ENCODE results near the gene PARM1. TPM values are rescaled to one million over a fixed set of nuclear protein-coding genes. Genes with fewer than 3 reads are reported as not detected.

The PARM1 gene
- polyA plus RNA-seq, 1 of the 3 experiments (the other 2 are of a cell fraction) = not detected

- no peaks in the 10 kb centered on the region for H3F3A ChIP-seq (replicated peaks; ENCODE audit: insufficient read depth)
- H3K36me3 ChIP-seq (replicated peaks in 1 of 2; ENCODE audit: control insufficient read depth in 1 of 2, insufficient read depth in 2 of 2, low read length in 1 of 2) = no peaks in the 10 kb centered on the region
- no peaks in the 10 kb centered on the region for H3K27me3 ChIP-seq (ENCODE audit: insufficient read depth)
- no peaks in the 10 kb centered on the region for H4K20me1 ChIP-seq (ENCODE audit: insufficient read depth)
- 0% methylated on average over 1 of the region's 1 CpG for WGBS (ENCODE audit: low lambda C conversion rate)
- no peak overlapping the region for H3K4me2 ChIP-seq
- H3K9me3 ChIP-seq = no peaks in the 10 kb centered on the region
- H3K27ac ChIP-seq (ENCODE audit: low read depth in 2 of 2, low read length in 1 of 2) = no peak overlapping the region
- H3K4me3 ChIP-seq (ENCODE audit: low read depth in 2 of 2, low read length in 1 of 2) = no peak overlapping the region
- H3K9ac ChIP-seq = no peak overlapping the region
- H3K79me2 ChIP-seq (ENCODE audit: insufficient read depth) = no peaks in the 10 kb centered on the region
- TF ChIP-seq EP300 (IDR thresholded peaks at IDR 0.05; ENCODE audit: borderline replicate concordance in 1 of 2, low read depth in 1 of 2, low read length in 1 of 2) (no peak), REST (IDR thresholded peaks at IDR 0.05; ENCODE audit: low read depth, low read length) (no peak), CHD2 (IDR thresholded peaks at IDR 0.05; ENCODE audit: low read length, partially characterized antibody) (no peak), IRF3 (IDR thresholded peaks at IDR 0.05; ENCODE audit: low read depth, low read length) (no peak), USF1 (IDR thresholded peaks at IDR 0.05; ENCODE audit: borderline replicate concordance, low read depth) (no peak)
- POLR2A ChIA-PET = no interaction called here
- no peaks in the 10 kb centered on the region for H3K9me2 ChIP-seq
- CTCF ChIA-PET = no interaction called here
- DNase-seq = no peak
- H2AFZ ChIP-seq (ENCODE audit: low read depth) = no peak overlapping the region
- H3K4me1 ChIP-seq (ENCODE audit: control insufficient read depth in 1 of 2, insufficient read depth in 2 of 2, low read depth in 1 of 2, low read length in 1 of 2) = peaks cover 0 to 11% of the 10 kb centered on the region in 2 experiments; a peak in 1 of 4 replicates
Observed at GRCh38 chr4:74971862-74972261, 38.9 kb downstream of the PARM1 start.

- no peaks in the 10 kb centered on the region for H3K79me2 ChIP-seq (ENCODE audit: insufficient read depth)
- no peaks in the 10 kb centered on the region for H3K9me3 ChIP-seq
- no peak overlapping the region for H3K4me3 ChIP-seq (ENCODE audit: low read depth in 2 of 2, low read length in 1 of 2)
- H3K27ac ChIP-seq (ENCODE audit: low read depth in 2 of 2, low read length in 1 of 2) = no peak overlapping the region
- H2AFZ ChIP-seq (ENCODE audit: low read depth) = no peak overlapping the region
- WGBS (ENCODE audit: low lambda C conversion rate) = 21% methylated on average over 2 of the region's 2 CpGs
- H3K4me1 ChIP-seq (ENCODE audit: control insufficient read depth in 1 of 2, insufficient read depth in 2 of 2, low read depth in 1 of 2, low read length in 1 of 2) = peaks cover 0 to 2% of the 10 kb centered on the region in 2 experiments; a peak in 1 of 4 replicates
- POLR2A ChIA-PET = no interaction called here
- no peak for DNase-seq
- H3F3A ChIP-seq (replicated peaks; ENCODE audit: insufficient read depth) = no peaks in the 10 kb centered on the region
- no peak overlapping the region for H3K4me2 ChIP-seq
- H3K27me3 ChIP-seq (ENCODE audit: insufficient read depth) = no peaks in the 10 kb centered on the region
- no peaks in the 10 kb centered on the region for H4K20me1 ChIP-seq (ENCODE audit: insufficient read depth)
- H3K9ac ChIP-seq = no peak overlapping the region
- H3K36me3 ChIP-seq (replicated peaks in 1 of 2; ENCODE audit: control insufficient read depth in 1 of 2, insufficient read depth in 2 of 2, low read length in 1 of 2) = no peaks in the 10 kb centered on the region
- CTCF ChIA-PET = no interaction called here
- H3K9me2 ChIP-seq = no peaks in the 10 kb centered on the region
- TF ChIP-seq SMC3 (IDR thresholded peaks at IDR 0.05; ENCODE audit: low read depth, low read length) (no peak), MXI1 (IDR thresholded peaks at IDR 0.05; ENCODE audit: low read depth, low read length) (no peak), NFIC (IDR thresholded peaks at IDR 0.05; ENCODE audit: borderline replicate concordance) (no peak), SIN3A (IDR thresholded peaks at IDR 0.05; ENCODE audit: borderline replicate concordance, low read depth, low read length) (no peak), RFX5 (IDR thresholded peaks at IDR 0.05; ENCODE audit: low read length) (no peak), EZH2phosphoT487 (IDR thresholded peaks at IDR 0.05; ENCODE audit: borderline replicate concordance, low read depth) (no peak), POLR2AphosphoS5 (IDR thresholded peaks at IDR 0.05; ENCODE audit: low read depth, low read length) (no peak), EP300 (IDR thresholded peaks at IDR 0.05; ENCODE audit: borderline replicate concordance in 1 of 2, low read depth in 1 of 2, low read length in 1 of 2) (no peak), RAD21 (IDR thresholded peaks at IDR 0.05; ENCODE audit: low read length) (no peak), GABPA (IDR thresholded peaks at IDR 0.05; ENCODE audit: low read depth) (no peak), MAX (IDR thresholded peaks at IDR 0.05; ENCODE audit: low read depth) (no peak), TCF12 (IDR thresholded peaks at IDR 0.05) (no peak), JUND (IDR thresholded peaks at IDR 0.05) (no peak), ZBTB33 (IDR thresholded peaks at IDR 0.05; ENCODE audit: borderline replicate concordance, low read depth) (no peak), RXRA (IDR thresholded peaks at IDR 0.05; ENCODE audit: borderline replicate concordance, low read depth) (no peak)
Observed at GRCh38 chr4:74975082-74975481, 42.2 kb downstream of the PARM1 start.
